ENCODE results near the gene PM20D2. TPM values are rescaled to one million over a fixed set of nuclear protein-coding genes. Genes with fewer than 3 reads are reported as not detected.

The PM20D2 gene
- total and polyA plus RNA-seq, 2 of the 13 experiments (the other 11 are each of a cell fraction or from before 2014, with no cell fraction given), result 13.3 to 26.3 TPM

- H3K36me3 ChIP-seq (replicated peaks in 1 of 2; ENCODE audit: control insufficient read depth in 1 of 2, insufficient read depth in 2 of 2, low read length in 2 of 2), result no peaks in the 10 kb centered on the region; a peak in 1 of 5 replicates
- no peak for DNase-seq (ENCODE audit: low spot score)
- in situ Hi-C loops (cut with HindIII; ENCODE audit: extremely low pct_ligation_motif_present, low pct_unique_long_range_greater_than_20kb) (no loop called here), intact Hi-C loops (cut with micrococcal nuclease; ENCODE audit: unreplicated experiment) (no loop called here)
- H3K9ac ChIP-seq (ENCODE audit: insufficient read depth, low read depth, low read length), result no peak overlapping the region
- no peak for ATAC-seq
- H4K20me1 ChIP-seq (ENCODE audit: insufficient read depth, low read length), result no peaks in the 10 kb centered on the region
- FAIRE-seq, result no peak
- no peak overlapping the region for H3K4me2 ChIP-seq (ENCODE audit: low read depth, low read length)
- H3K27me3 ChIP-seq (ENCODE audit: control insufficient read depth in 1 of 2, insufficient read depth in 2 of 2, low read length in 2 of 2), result no peaks in the 10 kb centered on the region; a peak in 2 of 5 replicates
- no peak overlapping the region for H3K27ac ChIP-seq (ENCODE audit: extremely low read length, insufficient read depth, low read length)
- ChIA-PET POLR2A (interaction anchor here (2.0 kb wide), 1 partner anchor 181 kb away, joined by 5 read pairs; the partner anchor contains the start of gene RNGTT), CTCF (ENCODE audit: low intra/inter-chr PET ratio, low total read pairs) (no interaction called here)
- H3K79me2 ChIP-seq (ENCODE audit: insufficient read depth, low read length), result peaks cover 23% of the 10 kb centered on the region
- H3K4me3 ChIP-seq (replicated peaks in 1 of 3; ENCODE audit: insufficient read depth in 1 of 3, low read depth in 2 of 3, low read length in 3 of 3), result no peak overlapping the region
- WGBS (ENCODE audit: low lambda C conversion rate), result 56% methylated on average over 2 of the region's 2 CpGs
- H2AFZ ChIP-seq (ENCODE audit: low read length), result no peak overlapping the region
- TF ChIP-seq IRX3 (CRISPR knock-in tag; IDR thresholded peaks at IDR 0.05; ENCODE audit: borderline replicate concordance, low read depth) (no peak), MED13 (CRISPR knock-in tag; IDR thresholded peaks at IDR 0.05) (no peak), ZXDC (CRISPR knock-in tag; IDR thresholded peaks at IDR 0.05) (no peak), STAT5B (CRISPR knock-in tag; IDR thresholded peaks at IDR 0.05) (no peak), KMT2B (CRISPR knock-in tag; IDR thresholded peaks at IDR 0.05) (no peak), ZNF605 (CRISPR knock-in tag; IDR thresholded peaks at IDR 0.05) (no peak), SMARCE1 (IDR thresholded peaks at IDR 0.05; ENCODE audit: borderline replicate concordance) (no peak), HNF1B (CRISPR knock-in tag; IDR thresholded peaks at IDR 0.05) (no peak), ZNF124 (CRISPR knock-in tag; IDR thresholded peaks at IDR 0.05) (no peak), ZFAT (CRISPR knock-in tag; conservative IDR thresholded peaks at IDR 0.05) (no peak), KDM5B (CRISPR knock-in tag; IDR thresholded peaks at IDR 0.05; ENCODE audit: borderline replicate concordance) (no peak), BHLHE40 (IDR thresholded peaks at IDR 0.05; ENCODE audit: low read length) (no peak), SSRP1 (CRISPR knock-in tag; IDR thresholded peaks at IDR 0.05) (no peak), JUN (CRISPR knock-in tag; IDR thresholded peaks at IDR 0.05) (no peak), TCF7L2 (IDR thresholded peaks at IDR 0.05; ENCODE audit: low read depth, low read length) (no peak), ZNF773 (CRISPR knock-in tag; IDR thresholded peaks at IDR 0.05; ENCODE audit: borderline replicate concordance) (no peak), SIN3A (IDR thresholded peaks at IDR 0.05; ENCODE audit: borderline replicate concordance, low read depth, low read length) (no peak)
- TF ChIP-seq, protein P1, sequence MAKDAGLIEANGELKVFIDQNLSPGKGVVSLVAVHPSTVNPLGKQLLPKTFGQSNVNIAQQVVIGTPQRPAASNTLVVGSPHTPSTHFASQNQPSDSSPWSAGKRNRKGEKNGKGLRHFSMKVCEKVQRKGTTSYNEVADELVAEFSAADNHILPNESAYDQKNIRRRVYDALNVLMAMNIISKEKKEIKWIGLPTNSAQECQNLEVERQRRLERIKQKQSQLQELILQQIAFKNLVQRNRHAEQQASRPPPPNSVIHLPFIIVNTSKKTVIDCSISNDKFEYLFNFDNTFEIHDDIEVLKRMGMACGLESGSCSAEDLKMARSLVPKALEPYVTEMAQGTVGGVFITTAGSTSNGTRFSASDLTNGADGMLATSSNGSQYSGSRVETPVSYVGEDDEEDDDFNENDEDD (CRISPR knock-in tag; IDR thresholded peaks at IDR 0.05; ENCODE audit: borderline replicate concordance), result no peak
- BruUV-seq (replicated peaks), result no TSS peak
- no peaks in the 10 kb centered on the region for H3K9me3 ChIP-seq (ENCODE audit: low read length)
- H3K4me1 ChIP-seq (ENCODE audit: insufficient read depth, low read length), result peaks cover 52% of the 10 kb centered on the region
Measured at GRCh38 chr6:89144354-89144906, 1.4 kb upstream of the PM20D2 start.

All from HepG2 (cell line).